HG03342 (cell line): ENCODE results near the gene KLF9.

Experiments used
- ATAC-seq: cut with Tn5 transposase; IDR thresholded peaks from one replicate; pipeline ENCODE4 v1.9.1; 2021; ENCODE audit warnings: mild to moderate bottlenecking, moderate library complexity; ENCODE audit not compliant: unreplicated experiment

The KLF9 gene

DNA sequence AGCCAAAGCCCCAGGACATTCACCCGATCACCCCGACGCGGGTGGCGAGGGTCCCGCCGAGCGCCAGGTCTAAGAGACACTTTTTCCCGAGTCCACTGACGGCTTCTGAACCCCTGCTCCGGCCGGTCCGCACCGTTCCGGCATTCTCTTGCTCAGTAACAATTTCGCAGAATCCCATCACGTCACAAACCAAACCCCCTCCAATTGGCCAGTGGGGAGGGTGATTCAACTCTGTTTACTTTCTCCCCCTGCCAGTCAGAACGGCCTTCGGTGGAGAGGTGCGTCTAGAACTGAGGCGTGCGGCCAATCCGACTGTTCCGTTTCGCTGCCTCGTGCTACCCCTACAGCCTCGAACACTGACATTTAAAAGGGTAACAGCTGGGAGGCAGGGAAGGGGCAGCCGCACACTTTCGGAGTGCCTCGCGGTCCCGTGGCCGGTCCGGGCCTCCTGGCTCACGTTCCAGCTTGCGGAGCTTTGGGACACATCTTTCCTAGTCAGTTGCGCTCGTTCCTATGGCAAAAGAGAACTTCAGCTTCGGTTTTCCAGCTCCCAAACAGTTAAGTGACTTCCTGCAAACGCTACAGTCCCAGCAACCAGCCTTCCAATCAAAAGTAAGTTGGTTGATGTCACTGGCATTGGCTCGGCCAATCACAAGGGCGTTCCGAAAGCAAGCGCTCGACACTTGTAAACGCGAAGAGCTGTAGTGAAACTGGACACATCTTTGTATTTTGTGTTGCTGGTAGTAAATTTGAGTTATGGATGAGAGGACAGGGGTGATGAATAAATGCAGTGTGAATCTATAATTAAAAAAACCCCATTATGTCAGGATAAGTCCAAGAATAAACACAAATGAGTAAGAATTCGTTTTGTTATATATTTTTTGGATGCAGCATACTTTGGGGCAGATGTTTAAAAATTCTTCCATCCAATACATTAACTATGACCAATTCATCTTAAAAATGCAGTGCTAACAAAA, at the start of gene KLF9:
KLF9 (minus strand) TSS at position 859 of the 977 bp plus-strand sequence. CDS start 1,294 bp downstream, outside the sequence.
- peak; percentile 68 for ATAC-seq

DNA sequence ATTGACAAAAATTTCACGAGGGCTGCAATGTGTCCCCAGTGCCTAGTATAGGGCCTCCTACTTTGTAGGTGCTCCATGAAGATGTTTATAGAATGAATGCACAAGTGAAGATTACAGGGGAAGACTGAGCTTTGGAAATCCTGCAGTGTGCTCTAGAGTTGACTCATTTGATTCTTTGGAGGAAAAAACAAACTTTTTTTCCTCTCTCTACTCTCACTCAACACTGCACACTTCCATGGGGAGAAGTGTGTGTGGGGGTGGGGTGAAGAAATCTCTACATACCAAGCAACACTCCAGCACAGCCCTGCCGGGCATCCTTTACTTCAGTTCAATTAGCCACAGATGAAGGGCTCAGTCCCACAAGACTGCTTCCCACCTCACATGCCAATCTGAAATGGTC, 49.4 kb upstream of the KLF9 start:
- ATAC-seq, result no peak

DNA sequence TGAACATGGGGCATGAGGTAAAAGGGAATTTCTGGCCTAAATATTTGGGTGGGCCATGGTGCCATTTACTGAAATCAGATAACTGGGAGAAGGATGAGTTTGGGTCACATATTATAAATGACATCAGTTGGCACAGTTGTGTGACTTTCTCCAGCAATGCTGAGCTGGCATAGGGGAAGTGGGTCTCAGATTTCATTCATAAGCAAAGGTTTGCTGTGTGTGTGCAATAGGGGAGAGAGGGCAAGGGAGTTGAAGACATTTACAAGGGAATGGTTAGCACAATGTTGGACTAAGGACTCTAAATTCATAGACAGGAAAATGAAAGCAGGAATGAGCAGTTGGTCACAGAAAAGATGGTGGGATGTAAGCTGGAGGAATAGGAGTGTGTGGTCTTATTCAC, 47.8 kb upstream of the KLF9 start:
- no peak for ATAC-seq

DNA sequence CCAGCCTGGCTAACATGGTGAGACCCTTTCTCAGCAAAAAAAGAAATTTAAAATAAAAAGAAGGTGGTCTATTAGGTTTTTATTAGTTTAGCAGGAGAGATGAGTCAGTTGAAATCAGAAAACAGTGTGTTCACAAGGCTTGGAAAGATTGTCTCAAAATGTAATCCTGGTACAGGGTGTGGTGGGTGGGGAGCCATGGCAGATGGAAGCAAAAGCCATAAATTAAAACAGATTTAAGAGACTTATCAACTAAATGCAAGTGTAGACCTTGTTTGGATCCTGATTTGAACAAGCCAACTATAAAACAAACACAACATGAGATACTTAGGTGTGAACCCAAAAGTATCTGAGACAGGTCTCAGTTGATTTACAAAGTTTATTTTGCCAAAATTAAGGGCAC, 42.8 kb upstream of the KLF9 start:
- no peak for ATAC-seq

DNA sequence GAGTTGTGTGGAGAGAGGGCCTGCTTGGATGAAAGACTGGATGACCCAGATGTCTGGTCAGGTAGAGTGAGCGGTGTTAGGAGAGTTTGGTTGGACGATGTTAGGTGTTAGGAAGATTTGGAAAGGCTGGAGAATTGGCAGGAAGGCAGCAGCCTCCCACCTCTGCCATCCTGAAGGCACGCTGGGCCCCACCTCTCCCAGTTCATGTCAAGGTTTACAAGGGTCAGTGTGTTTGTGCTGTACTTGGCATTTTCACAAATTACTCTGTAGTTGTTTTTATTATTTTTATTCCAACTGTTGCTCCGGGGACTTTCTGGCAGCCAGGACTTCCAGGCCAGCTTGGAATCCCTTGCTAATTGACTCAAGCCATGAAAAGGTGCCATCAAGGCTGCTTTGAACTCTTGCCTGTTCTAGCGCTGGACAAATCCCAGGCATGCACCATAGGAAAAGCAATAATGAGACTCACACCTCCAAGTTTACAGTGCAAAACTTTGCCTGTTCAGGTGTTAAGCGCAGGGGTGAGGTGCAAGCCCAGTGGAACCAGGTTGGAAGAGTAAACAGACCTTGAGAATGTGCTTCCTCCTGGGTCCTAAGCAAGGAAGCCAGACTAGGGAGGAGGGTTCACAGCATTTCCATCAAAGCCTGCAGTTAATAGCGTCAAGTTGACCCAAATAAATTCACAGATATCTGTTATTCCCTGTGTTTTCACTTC, 41.7 kb upstream of the KLF9 start:
- ATAC-seq, result no peak

DNA sequence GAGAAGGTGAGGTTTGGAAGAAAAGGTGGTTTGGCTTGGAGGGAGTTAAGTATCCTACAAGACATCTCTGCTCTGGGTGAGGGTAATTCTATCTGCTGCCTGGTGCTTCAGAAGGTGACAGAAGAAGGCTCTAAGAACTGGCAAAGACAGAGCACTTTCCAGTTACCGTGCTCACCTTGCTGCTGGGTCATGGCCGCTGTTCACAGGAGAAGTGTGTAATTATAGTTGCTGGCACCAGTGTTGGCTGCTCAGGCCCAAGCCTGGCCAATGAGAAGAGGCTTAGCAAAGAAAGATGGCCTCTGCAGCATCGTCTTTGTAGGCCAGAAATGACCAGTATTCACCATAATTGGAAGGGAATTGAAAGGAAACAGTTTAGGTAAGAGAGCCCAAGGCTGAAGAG, 37.9 kb upstream of the KLF9 start:
- ATAC-seq, result no peak

DNA sequence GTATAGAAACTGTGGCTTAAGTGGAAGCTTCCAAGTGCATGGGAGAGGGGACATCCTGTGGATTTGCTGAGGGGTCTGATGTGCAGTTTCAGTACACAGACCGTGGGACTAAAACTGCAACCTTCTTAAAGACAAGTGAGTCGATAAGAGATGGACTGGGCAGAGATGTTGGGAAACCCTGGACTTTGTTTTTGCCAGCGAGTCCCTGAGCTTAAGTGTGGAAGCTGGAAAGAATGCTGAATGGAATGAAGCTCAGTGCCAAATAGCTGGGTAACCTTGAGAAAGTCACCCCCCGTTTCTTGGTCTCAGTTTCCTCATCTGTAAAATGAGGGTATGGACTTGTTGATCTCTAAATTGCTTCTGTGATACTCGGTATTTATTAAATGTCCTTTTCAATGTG, 37.3 kb upstream of the KLF9 start:
- ATAC-seq, result no peak

DNA sequence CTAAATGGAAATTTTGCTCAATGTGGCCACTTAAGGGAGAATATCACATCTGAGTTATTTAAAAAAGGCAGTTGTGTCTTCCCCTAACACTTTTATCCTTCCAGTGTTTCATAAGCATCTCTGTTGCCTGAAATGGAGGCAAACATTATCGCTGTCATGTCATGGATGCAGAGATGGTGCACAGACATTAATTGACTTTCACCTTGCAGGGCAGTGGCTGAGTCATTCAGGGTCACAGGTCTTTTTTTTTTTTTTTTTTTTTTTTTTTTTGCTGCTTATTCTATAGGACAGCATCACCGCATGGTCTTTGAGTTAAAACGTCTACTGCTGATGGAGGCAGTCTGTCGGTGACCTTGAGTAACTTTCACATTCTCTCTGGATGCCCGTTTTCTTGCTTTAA, 36.3 kb upstream of the KLF9 start:
- no peak for ATAC-seq

DNA sequence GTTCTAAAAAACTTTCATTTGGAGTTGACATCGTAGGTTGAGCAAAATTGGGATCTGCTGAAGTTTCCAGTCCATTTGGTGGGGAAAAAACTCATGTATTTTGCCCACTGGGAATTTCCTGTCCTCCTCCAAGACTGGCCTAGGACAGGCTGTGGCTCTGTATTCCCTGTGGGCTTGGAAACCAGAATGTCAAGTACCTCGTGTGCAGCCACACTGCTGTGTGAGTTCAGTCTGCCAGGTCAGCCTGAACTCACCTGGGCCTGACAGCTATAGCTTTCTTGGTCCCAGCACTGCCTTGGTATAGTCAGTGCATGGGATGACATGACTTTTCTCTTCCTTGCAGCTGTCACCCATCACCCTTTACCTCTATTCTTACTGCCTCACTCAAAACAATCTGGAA, 35.0 kb upstream of the KLF9 start:
- no peak for ATAC-seq

DNA sequence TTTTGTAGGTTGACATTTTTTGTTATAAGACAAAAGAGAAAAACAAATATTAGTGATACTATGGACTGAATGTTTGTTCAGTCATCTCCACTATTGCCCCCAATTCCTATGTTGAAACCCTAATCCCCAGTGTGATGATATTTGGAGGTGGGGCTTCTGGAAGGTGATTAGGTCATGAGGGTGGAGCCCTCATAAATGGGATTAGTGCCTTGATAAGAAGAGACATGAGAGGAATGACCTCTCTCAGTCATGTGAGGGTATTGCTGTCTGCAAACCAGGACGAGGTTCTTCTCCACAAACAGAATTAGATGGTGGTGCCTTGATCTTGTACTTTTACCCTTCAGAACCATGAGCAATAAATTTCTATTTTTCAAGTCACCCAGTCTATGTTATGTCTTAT, 34.5 kb upstream of the KLF9 start:
- ATAC-seq, result no peak

DNA sequence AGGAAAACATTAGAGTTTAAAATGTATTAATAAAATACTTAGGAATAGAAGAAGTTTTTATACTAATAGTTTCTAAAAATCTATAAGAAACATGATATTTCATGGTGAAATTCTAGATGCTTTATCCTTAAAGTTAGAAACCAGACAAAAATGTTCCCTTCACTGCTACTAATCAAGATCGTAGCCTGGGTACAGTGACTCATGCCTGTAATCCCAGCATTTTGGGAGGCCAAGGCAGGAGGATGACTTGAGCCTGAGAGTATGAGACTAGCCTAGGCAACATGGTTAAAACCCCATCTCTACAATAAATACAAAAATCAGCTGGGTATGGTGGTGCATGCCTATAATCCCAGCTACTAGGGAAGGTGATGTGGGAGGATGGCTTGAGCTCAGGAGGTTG, 30.4 kb upstream of the KLF9 start:
- no peak for ATAC-seq

DNA sequence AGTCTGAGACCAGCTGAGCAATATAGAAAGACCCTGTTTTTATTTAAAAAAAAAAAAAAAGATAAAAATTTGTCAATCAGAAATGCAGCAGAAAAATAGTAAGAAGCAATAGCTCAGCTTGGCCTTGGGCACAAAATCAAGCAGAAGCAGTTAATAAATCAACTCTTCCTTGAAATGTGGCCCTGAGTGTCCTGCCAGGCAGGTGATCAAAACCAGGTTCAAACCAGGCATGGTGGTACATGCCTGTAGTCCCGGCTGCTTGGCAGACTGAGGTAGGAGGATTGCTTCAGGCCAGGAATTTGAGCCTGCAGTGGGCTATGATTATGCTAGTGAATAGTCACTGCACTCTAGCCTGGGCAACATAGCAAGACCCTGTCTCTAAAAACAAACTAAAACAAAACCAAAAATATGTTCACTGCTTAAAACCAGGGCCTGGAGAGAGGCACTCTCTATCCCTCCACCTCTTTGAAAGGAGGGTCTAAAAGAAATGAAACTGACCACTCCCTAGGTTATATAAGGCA, 27.9 kb upstream of the KLF9 start:
- no peak for ATAC-seq

DNA sequence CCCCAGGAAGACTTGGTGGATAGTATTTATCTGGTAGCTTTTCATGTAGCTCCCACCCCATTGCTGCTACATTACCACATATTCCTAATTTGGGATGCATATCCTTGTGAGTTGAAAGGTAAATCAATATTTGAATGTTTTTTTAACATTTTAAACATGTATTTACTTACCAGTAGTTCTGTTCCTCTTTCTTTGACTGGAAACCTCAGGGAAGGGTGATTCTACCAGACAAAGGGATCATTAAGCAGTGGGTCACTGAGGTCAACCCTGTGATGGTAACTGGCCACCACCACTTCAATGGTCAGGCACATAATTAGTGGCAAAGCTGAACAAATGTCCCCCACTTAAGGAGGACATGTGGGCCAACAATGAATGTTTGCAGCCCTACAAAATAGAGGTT, 27.2 kb upstream of the KLF9 start:
- ATAC-seq, result no peak

DNA sequence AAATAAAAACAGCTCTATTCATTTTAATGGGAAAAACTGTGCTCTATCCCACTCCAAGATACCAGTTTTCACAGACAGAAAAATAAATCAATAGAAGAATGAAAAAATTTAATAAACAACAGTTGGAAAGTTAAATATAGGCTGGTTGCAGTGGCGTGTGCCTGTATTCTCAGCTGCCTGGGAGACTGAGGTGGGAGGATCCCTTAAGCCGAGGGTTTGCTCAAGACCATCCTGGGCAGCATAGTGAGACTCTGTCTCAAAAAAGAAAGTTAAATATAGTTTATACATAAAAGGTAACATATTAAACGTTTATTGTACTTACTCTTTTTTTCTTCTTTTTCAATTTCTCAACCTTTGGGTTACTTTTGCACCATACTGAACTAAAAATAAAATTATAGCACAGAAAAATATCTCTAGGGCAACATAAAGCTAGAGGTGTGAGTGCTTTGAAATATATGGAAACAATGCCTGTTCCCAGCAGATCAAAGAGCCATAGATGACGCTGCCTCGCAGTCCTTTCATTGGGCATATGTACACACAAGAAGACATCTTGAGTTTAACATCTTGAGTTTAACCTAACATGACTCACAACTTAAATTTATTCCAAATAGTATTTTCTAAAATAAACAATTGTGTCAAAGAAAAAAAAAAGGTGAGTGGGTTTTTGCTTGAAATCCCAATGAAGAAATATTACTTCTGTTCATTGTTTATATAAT, 25.7 kb upstream of the KLF9 start:
- ATAC-seq, result no peak

DNA sequence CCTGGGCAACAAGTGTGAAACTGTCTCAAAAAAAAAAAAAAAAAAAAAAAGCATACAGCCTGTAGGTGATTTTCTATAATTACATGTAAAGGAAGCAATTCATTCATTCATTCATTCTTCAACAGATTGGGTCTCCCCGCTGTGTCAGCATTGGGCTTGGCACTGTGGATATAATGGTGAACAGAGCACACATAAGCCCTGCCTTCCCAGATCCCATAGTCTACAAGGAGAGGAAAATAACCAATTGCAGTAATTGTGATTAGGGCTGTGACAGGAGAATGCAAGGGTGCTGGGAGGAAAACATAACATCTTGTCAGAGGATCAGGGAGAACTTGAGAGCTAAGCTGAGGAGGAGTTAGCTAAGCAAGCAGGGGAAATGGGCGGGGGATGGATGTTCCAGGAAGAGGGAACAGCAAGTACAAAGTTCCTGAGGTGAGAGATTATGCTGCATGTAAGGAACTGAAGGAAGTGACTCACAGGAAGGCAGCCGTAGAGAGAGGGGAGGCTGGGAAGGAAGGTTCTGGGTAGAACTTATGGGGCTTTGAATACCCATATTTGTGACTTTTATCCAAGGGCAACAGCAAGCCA, 24.0 kb upstream of the KLF9 start:
- no peak for ATAC-seq

DNA sequence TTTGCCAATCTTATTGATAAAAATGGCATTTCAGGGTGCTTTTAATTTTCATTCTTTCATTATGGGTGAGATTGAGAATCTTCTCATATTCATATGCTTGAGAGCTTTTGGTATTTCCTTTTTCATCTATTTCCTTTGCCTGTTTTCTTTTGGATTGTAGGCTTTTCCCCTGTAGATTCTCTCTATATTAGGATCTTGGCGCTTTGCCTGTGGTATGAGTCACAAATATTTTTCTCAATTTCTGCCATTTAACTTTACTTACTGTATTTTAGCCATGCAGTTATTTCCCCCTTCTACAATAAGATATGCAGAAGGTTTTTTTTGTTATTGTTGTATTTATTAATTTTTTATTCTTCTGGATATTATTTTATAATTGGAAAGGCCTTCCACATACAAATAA, 21.5 kb upstream of the KLF9 start:
- no peak for ATAC-seq

DNA sequence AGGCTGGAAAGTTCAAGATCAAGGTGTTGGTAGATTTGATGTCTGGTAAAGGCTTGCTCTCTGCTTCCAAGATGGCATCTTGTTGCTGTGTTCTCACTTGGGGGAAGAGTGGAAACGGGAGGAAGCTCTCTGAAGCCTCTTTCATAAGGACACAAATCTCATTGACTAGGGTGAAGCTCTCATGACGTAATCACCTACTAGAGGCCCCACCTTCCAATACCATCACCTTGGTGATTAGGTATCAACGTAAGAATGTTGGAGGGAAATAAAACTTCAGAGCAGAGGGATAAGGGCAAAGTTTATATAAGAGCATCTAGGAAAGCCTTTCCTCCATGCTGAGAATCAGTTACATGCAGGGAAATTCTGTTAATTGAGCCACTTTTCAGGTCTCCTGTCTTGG, 15.4 kb upstream of the KLF9 start:
- no peak for ATAC-seq

DNA sequence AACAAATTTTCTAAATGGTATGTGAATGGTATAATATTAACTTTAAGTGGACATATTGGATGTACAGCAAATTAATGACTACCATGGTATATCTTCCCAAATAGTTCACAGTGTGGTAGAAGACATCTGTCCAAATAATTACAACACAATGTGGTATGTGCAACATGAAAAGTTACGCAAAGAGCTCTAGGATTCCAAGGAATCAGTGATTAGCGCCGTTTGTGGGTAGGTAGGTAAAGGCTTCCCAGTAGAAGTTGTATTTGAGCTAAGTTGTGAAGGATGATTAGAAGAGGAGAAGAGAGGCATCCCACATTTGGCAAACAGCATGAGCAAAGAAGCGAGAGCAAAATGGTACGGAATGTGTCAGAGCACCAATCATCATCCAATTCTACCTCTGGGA, 14.3 kb upstream of the KLF9 start:
- no peak for ATAC-seq

DNA sequence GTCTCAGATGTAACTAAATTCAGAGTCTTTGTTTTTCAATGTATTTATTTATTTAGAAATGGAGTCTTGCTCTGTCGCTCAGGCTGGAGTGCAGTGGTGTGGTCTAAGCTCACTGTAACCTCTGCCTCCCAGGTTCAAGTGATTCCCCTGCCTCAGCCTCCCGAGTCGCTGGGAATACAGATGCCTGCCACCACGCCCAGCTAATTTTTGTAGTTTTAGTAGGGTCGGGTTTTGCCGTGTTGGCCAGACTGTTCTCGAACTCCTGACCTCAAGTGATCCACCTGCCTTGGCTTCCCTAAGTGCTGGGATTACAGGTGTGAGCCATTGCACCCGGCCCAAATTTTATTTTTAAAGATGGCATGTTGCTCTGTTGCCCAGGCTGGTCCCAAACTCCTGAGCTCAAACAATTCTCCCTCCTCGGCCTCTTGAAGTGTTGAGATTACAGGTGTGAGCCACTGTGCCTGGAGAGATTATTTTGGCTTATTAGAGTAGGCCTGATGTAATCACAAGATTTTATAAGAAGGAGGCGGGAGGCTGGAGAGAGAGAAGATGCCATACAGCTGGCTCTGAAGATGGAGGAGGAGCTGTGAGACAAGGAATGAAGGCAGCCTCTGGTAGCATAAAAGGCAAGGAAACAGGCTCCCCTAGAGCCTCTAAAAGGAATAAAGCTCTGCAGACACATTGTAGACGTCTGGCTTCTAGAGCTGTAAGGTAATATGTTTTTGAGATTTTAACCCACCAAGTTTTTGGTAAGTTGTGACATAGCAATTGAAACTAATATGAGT, 12.9 kb upstream of the KLF9 start:
- no peak for ATAC-seq

DNA sequence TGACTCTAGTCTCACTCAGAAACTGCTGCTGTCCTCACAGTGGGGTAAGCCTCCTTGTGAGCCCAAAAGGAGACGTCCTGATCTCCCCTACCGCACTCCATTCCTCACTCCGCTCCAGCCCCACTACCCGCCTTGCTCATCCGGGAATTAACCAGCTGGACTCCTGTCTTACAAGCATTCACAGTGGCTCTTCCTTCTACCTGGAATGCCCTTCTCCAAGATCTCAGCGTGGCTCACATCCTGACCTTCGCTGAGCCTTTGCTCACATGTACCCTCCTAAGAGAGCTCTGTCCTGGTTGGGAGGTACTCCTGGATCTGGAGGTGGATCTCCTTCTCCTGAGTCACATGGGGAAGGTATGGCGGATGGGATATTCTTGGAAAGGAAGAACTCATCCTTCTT, 10.7 kb upstream of the KLF9 start:
- ATAC-seq, result no peak
